Skeletal muscle tissue (tissue), 2 donors: ENCODE measurements around the gene RTN3. TPM values are rescaled to one million over a fixed set of nuclear protein-coding genes. Genes with fewer than 3 reads are reported as not detected.

ENCODE experiments used
- small RNA-seq: library from RNA; depleted of rRNA; stranded (forward); fragments of <200 nt; gene quantifications from one replicate; pipeline ENCODE3, GENCODE V24; 2014
- total RNA-seq: library from RNA; depleted of rRNA; stranded (reverse); fragments of >200 nt; gene quantifications from one replicate; pipeline ENCODE4 v1.2.3, GENCODE V29; 2014

The RTN3 gene
- total RNA-seq, 1 donor from 2014 or later: 28.7 TPM

Small RNAs within 50 kb of the gene (small RNA-seq; reads per million reads assigned to genes)
- not detected for gene AP000753.3
- gene RN7SL596P: not detected

Other genes starting within 250 kb of the RTN3 start
- 3.7 TPM for gene PLAAT5, start 190.3 kb upstream of the RTN3 start, total RNA-seq
- 9.9 TPM for gene LGALS12, start 175.4 kb upstream of the RTN3 start, total RNA-seq
- 6.3 TPM for gene PLAAT4, start 144.7 kb upstream of the RTN3 start, total RNA-seq
- gene PLAAT2, start 118.1 kb upstream of the RTN3 start, total RNA-seq: not detected
- gene PLAAT3, start 67.1 kb upstream of the RTN3 start, total RNA-seq: 19.8 TPM
- 40.2 TPM for gene ATL3, start 10.1 kb upstream of the RTN3 start, total RNA-seq
- 15.7 TPM for gene ZFTA, start 87.3 kb downstream of the RTN3 start, total RNA-seq
- 6.8 TPM for gene SPINDOC, start 132.0 kb downstream of the RTN3 start, total RNA-seq
- gene MARK2, start 157.6 kb downstream of the RTN3 start, total RNA-seq: 6.8 TPM
- gene RCOR2, start 235.7 kb downstream of the RTN3 start, total RNA-seq: 4.2 TPM